Activated CD4-positive, alpha-beta T cell treated with anti-CD3 and anti-CD28 coated beads, Interleukin-2, amount 50 U/mL, for 48 hours (primary cell): ENCODE results near the gene ENO1.
"Not testable (repeated sequence)": the region's sequence is repeated elsewhere in the genome, so short reads cannot be mapped to it uniquely, and the experiment has no call there.

Experiments
- DNase-seq, 2 experiments: peaks; one replicate each; pipeline ENCODE4 v3.0.0-alpha.2; 2020

Gene ENO1

DNA sequence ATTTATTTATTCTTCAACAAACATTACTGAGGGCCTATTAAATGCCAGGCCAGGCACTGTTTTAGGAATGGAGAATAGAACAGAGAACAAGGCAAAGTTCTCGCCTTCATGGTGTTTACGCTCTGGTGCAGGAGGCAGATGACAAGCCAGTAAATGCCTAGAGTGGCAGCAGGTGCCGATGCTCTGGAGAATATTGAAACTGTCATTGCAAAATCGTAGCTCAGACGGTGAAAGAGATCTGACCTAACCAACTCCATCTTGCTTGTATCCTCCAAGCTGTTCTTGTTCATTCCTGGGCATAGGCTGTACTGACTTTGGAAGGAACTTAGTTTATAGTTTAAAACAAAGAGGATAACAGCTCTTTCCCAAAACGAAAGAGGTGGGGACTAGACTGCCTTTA, 13.5 kb upstream of the ENO1 start:
- DNase-seq = no peak

DNA sequence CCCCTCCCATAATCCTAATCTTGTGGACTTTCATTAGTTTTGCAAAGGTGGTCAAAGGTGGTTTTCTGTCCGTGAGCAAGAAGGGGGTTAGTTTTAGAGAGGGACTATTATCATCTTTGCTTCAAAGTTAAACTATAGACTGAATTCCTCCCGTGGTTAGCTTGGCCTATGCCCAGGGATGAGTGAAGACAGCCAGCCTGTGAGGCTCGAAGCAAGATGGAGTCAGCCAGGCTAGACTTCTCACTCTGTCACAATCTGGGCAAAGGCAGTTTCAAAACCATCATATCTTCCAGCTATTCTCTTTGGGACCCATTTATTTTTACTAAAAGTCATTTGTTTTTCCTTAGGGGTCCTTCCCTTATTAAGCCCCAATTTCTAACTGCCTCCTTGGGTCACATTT, 12.9 kb upstream of the ENO1 start:
- no peak for DNase-seq

- DNase-seq = no peak
These were observed 11.7 kb upstream of the ENO1 start for GRCh38 chr1:8889925-8890785.

GRCh38 chr1:8889103-8889846, 10.8 kb upstream of the ENO1 start:
- no peak for DNase-seq

DNA sequence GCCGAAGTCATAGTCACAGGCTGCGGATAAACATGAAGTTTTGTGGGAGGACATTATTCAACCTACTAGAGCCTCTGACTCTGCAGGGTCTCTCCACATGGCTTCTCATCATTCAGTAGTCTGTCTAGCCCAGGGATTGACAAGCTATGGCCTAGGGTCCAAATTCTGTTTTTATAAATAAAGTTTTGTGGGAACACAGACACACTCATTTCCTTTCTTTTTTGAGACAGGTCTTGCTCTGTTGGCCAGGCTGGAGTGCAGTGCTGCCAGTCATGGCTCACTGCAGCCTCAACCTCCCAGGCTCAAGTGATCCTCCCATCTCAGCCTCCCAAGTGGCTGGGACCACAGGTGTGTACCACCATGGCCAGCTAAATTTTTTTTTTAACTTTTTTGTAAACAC, 8.1 kb upstream of the ENO1 start:
- DNase-seq = no peak

DNA sequence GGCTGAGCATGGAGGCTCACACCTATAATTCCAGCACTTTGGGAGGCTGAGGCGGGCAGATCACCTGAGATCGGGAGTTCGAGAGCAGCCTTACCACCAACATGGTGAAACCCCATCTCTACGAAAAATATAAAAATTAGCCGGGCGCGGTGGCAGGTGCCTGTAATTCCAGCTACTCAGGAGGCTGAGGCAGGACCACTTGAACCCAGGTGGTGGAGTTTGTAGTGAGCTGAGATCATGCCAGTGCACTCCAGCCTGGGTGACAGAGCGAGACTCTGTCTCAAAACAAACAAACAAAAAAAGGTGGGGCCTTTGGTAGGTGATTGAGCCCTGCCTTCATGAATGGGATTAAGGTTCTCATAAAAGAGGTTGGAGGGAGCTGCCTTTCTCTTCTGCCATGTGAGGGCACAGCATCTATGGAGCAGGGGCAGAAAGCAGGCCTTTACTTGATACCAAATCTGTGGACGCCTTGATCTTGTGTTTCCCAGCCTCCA, 7.6 kb upstream of the ENO1 start:
- DNase-seq = not testable (repeated sequence)

- DNase-seq = not testable (repeated sequence)
These were observed 5.6 kb upstream of the ENO1 start for GRCh38 chr1:8884105-8884504.

DNA sequence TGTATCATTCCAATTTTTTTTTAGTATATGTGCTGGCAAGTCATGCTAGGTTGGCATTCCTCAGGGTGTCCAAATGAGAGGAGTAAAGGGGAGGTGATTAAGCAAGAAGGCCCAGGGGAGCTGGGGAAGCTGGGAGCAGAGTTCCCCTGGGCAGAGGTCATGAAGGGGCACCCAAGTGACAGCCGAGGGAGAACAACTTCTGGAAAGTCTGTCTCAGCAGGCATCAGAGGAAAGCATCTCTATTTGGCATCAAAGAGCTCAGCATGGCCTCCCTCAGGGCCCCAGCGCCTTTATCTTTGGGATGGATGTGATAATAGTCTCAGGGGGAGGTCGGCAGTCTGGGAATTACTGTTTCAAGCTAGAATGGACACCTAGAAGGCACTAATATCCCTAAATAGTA, 5.0 kb upstream of the ENO1 start:
- DNase-seq = no peak

DNA sequence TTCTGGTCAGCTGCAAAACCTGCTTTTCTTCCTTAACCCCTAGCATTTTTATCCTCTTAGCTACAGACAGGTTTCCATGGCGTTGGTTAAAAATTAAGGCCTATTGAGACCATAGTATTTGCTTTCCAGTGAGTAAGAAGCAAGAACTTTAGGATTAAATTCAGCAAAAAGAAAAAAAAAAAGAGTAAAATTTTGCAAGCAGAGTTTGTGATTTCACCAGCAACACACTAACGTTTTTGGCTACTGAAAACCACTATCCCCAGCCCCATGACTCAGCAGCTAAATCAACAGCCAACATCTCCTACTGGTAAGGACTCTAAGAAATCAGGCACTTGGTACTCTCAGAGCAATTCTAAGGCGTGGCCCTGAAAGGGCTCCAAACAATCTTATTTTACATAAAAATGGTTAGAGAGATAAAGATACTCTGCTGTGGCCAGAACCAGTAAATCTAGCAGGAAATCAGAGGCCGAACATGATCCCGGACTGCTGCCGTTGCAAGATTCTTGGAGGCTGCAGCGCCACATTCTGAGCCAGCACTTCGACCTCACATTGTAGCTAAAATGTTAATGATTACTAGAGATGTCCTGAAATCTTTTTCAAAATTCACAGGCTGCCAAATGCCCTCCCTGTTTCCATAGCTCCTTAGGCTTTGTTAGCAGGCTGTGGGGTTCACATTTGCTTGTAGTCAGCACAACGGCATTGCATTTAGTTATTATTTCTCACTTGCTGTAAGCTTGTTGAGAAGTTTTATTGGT, 1.6 kb upstream of the ENO1 start:
- peak in 1 of 2 experiments; percentile 63 for DNase-seq

DNA sequence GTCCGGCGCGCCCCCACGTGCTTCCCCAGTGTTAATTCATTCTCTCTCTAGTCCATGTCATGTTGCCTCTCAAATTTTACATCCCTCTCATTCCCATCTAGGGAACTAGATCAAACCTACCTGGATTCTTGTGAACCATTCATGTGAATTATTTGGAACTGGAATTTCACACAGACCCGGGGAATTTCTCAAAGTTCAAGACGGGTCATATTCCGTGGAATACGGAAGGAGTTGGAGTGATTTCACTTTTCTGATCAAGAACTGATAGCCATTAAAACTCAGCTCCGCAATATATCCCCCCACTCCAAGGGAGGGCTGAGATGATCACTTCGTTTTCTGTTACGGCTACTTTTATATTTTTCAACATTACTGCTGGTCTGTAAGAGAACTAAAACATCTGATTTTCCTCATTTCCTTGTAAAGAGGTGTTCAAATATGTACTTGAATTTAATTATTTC, 1.0 kb upstream of the ENO1 start:
- DNase-seq = no peak

DNA sequence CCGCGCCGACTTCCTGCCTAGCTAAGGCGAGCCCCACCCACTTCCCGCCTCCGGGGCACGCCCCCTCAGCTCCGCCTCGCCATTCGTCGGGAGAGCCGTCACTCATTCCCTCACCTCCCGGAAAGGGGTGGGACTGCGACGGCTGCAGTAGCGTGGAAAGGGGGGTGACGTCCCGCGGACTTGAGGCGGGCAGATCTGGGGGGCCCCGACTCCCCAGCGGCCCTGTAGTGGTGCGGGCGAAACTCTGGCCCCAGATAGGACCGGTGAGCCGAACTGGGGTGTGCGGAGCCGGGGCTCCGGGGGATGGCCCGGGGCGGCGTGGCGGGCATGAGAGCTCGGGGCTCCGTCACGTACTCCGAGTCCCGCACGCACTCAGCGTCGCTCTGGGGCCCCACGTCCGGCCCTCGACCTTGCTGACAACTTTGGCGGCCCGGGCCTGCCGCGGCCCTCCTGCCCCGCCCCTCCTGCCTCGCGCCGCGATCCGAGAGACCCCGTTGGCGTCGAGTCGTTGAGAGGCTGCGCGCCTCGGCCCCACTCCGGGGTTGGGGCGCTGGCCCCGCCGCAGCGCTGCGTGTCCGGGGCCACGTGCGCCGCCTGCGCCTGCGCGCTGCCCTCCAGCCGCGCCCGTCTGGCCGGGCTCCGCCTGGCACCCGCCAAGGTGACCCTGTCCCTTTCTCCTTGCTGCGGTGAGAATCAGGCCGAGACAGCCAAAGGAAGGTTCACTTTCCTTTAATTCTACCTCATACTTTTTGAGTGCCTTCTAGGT, 395 bp upstream of the ENO1 start:
- peak; percentile 99 for DNase-seq

DNA sequence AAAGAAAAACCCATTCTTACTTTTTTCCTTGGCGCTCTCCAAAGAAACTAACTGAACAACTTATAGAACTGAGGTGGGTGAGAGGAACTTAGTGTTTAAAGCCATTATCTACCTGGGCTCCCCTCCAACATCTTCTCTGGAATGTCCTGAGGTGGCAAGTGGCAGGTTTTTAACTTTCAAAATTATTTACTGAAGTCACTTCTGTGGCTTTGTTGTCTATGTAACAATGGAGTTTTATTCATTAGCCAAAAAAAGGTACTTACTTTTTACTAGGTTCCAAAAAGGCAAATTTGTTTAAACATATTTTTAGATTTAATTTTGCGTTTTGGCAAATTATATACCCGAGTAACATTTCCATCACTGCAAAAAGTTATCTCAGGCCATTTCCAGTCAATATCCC, 2.4 kb downstream of the ENO1 start:
- DNase-seq = no peak

DNA sequence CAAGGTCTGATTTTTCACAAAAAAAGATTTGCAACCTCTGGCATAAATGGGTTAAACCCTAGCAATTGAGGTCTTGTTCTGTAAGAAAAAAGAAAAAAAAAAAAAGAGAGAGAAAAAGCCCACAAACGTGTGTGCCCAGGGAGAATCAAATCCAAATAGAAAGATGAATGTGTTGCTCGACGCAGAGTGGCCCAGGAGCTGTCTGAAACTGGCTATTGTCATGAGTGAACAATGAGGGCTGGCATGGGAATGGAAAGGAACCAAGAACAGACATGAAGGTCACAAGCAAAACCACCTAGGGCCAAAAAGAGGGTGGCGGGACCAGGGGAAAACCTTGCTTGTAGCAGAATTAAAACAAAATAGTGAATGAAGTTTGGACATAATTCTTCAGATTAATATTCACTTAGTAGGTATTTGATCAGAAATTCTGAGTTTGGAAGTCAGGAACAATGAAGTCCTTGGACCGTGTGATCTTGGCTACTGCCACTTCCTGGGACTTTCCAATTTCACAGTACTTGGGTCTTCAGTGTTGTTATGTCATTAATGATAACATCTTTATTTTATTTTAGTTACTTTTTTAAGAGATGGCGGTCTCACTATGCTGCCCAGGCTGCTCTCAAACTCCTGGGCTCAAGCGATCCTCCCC, 3.1 kb downstream of the ENO1 start:
- DNase-seq = peak in 1 of 2 experiments; percentile 38

- peak in 1 of 2 experiments; percentile 10 for DNase-seq
These were observed 4.0 kb downstream of the ENO1 start for GRCh38 chr1:8874230-8875201.

GRCh38 chr1:8873506-8874229, 4.8 kb downstream of the ENO1 start:
- peak; percentile 86 to 91 for DNase-seq

DNA sequence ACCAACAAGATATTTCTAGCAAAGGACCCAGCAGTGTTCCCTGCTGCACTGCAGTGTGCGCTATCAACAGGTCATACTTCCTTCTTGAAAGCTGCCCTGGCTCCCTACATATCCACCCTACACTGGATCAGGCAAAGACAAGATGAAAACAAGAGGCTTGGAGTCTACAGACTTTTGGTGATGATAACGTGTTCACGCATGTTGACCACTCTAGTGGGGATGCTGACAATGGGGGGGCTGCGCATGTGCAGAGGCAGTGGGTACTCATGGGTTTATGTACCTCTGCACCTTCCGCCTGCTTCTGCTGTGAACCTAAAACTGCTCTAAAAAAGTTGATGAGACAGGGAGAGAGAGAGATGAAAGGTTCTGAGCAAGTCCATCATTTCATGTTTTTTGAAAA, 5.5 kb downstream of the ENO1 start:
- DNase-seq = no peak

DNA sequence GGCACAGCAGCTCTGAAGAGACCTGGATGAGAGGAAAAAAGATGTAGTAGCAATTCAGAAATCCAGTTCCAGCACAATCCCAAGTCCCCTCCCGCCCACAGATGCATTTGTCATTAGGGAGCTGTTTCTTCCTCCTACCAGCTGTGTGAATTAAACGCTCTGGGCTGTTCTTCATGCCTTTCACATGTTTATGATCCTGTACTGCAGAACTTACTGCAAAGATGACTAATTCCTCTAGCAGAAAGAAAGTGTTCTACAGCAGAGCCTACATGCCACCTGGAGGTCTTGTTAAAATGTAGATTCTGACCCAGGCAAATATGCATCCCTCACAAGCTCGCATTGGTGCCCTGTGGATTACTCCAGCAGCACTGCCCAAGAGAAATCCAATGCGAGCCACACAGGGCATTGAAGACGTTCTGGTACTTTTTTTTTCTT, 6.5 kb downstream of the ENO1 start:
- DNase-seq = no peak

- peak in 1 of 2 experiments; percentile 30 for DNase-seq
These were observed 6.9 kb downstream of the ENO1 start for GRCh38 chr1:8871539-8871935.

DNA sequence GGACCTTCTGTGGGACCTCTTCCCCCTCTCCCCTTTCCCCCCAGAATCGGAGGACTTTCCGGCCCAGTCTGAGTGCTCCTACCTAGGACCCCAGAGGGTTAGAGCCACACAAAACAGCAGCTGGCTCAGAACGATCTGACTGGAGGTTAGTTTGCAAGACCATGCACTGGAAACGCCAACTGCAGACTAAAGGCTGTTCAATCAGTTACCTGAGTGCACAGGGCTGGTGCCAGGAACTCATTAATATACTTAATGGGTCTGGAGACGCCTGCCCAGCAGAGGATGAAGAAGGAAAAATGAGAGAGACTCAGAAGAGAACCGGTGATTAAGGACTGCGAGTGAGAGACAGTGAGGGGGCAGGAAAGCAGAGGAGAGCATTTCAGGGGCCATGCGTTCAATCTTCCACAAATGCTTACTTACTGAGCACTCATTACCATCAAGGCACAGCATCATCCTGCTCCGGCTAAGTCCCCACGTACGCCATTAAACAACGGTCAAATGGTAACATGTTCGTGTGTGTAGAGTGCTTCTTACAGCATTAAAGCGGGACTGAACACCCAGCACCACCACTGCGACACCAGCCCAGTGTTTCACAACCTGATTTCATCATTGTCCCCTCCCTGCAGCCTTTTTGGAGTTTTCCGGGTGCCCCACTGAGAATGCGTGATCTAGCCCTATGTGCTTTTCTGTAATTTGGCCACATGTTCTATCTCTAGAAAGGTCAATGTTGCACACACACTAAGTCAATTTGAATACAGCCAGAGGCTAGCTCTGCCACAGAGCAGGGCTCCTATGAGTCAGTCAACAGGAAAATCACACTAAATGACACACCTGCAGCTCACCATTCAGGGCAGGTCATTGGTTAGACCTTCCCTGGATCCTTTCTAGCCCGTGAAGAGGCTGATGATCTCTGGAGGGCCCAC, 7.6 kb downstream of the ENO1 start:
- DNase-seq = peak in 1 of 2 experiments; percentile 30
